Subcutaneous abdominal adipose tissue (tissue), 5 donors: Measurements from ENCODE around the gene ALK.

ENCODE experiments used
- H3K27ac ChIP-seq: one replicate; pipeline ENCODE4 v1.7.0; 2013; ENCODE audit warnings: low read depth, mild to moderate bottlenecking, inconsistent platforms, low read length, moderate library complexity
- H3K27me3 ChIP-seq, 5 donors: one replicate each; pipeline ENCODE4 v1.7.0; 2013; ENCODE audit warnings: low read length in 5 of 5, inconsistent platforms in 1 of 5; ENCODE audit not compliant: control insufficient read depth in 5 of 5, insufficient read depth in 4 of 5
- H3K36me3 ChIP-seq, 5 donors: one replicate each; pipeline ENCODE4 v1.7.0; 2013; ENCODE audit warnings: low read length in 5 of 5; ENCODE audit not compliant: control insufficient read depth in 5 of 5, insufficient read depth in 5 of 5
- H3K4me1 ChIP-seq, 5 donors: one replicate each; pipeline ENCODE4 v1.7.0; 2013; ENCODE audit warnings: low read length in 5 of 5, mild to moderate bottlenecking in 3 of 5, moderate library complexity in 1 of 5; ENCODE audit not compliant: control insufficient read depth in 5 of 5, insufficient read depth in 5 of 5
- H3K4me3 ChIP-seq, 5 donors: one replicate each; pipeline ENCODE4 v1.7.0; 2013; ENCODE audit warnings: low read length in 5 of 5, low read depth in 1 of 5
- H3K9ac ChIP-seq, 5 donors: one replicate each; pipeline ENCODE4 v1.7.0; 2013; ENCODE audit warnings: low read length in 5 of 5, mild to moderate bottlenecking in 4 of 5, moderate library complexity in 3 of 5
- H3K9me3 ChIP-seq, 5 donors: one replicate each; pipeline ENCODE4 v1.7.0; 2013; ENCODE audit warnings: low read length in 5 of 5; ENCODE audit not compliant: control insufficient read depth in 5 of 5
- donor health status: healthy.
- donor health status: healthy.
- donor health status: healthy.
- donor health status: healthy.
- donor health status: healthy.

Gene ALK

DNA sequence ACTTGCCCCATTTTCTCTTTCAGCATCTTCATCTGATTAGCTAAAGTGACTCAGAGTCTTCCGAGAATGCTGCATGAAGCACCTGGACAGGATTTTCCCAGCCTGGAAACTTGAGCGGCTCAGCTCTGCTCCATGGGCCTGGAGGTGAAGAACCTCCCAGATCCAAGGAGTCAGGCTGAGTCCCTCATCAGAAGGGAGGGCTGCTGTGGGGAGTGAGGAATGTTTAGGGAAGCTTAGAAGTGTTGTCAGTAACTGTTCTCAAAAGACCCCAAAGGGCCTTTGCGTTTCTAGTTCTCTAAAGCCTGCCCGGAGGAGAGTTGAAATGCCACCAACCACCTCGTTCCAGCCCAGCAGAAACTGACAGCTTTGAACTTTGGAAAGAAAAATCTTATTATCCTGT is 649.1 kb downstream of the ALK start:
- Histone ChIP-seq H3K27ac (no peak overlapping the region), H3K4me1 (peaks cover 0 to 4% (median 0%) of the 10 kb centered on the region in 5 donors), H3K36me3 (no peaks in the 10 kb centered on the region), H3K4me3 (no peak overlapping the region), H3K27me3 (peaks cover 0 to 16% (median 4%) of the 10 kb centered on the region in 5 donors), H3K9me3 (peaks cover 0 to under 1% (median 0%) of the 10 kb centered on the region in 5 donors), H3K9ac (no peak overlapping the region)

DNA sequence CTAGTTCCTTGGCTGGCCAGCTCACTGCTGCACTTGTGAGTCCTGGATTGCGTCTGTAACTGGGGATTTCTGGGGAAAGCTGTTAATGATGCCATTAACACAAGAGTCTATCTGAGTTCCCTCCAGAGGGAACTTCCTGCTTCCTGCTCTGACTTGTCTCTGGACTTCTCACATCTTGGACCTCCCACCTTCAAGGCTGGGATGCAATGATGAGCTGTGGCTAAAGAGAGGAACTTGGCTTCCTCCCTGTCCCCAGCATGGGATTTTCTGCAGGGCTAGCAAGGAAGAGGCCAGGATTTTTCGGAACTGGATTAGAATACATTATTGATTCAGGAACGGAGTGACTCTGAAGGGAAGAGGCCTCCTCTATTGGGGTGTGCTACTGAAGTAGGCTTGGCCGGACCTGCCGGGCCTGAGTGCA is 650.7 kb downstream of the ALK start:
- no peaks in the 10 kb centered on the region for H3K36me3 ChIP-seq
- no peak overlapping the region for H3K9ac ChIP-seq
- H3K9me3 ChIP-seq, result peaks cover 0 to 5% (median 0%) of the 10 kb centered on the region in 5 donors
- H3K4me3 ChIP-seq, result no peak overlapping the region
- no peaks in the 10 kb centered on the region for H3K4me1 ChIP-seq
- peaks cover 0 to 12% (median 2%) of the 10 kb centered on the region in 5 donors for H3K27me3 ChIP-seq
- no peak overlapping the region for H3K27ac ChIP-seq

DNA sequence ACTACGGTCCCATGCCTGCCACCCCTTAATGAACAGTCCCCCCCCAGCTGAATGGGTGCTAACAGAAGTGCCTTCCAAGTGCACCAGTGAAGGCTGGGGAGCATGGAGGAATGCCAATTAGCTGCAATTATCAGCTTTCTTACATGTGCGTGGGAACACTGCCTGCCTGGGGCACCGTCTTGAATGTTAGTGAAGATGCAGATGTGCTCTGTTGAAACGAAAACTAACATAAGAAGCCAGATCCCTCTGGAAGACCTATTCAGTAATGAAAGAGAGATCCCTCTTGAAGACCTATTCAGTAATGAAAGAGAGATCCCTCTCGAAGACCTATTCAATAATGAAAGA is 651.6 kb downstream of the ALK start:
- H3K27ac ChIP-seq, result no peak overlapping the region

DNA sequence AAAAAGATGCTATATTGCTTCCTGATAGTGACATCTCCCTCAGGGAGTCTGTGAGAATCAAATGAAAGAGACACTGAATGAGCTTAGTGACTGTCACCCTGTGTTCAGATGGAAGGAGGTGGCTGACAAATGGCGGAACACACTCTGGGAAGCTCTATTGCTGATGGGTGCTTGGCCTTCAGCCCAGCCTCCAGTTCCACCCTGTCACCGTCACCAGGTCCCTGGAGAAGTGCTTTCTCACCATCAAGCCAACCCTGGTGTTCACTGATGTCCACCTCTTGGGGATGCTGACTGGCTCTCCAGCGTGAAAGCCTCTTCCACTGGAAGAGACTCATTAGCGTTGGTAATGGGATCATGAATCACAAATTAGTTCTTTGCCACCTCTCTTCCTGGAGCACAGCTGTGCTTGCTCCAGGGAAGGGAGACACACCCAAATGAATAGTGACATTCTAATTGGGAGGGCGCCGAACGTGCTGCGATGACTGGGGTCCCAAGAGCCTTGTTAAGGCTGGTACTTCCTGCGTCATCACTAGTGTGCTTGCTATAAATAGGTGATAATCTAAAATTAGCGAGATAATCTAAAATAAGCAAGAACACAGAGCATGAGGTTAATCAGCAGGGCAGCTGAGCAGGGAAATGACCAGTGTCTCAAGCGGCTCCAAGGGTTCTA is 652.2 kb downstream of the ALK start:
- H3K36me3 ChIP-seq, result no peaks in the 10 kb centered on the region
- H3K27me3 ChIP-seq, result peaks cover 0 to 7% (median 0%) of the 10 kb centered on the region in 5 donors
- H3K4me1 ChIP-seq, result no peaks in the 10 kb centered on the region
- H3K27ac ChIP-seq, result no peak overlapping the region
- peaks cover 0 to 5% (median 0%) of the 10 kb centered on the region in 5 donors for H3K9me3 ChIP-seq
- H3K4me3 ChIP-seq, result no peak overlapping the region
- H3K9ac ChIP-seq, result no peak overlapping the region

More for the DNA sequence above, 651.6 kb downstream of the ALK start:
- Histone ChIP-seq H3K27me3 (peaks cover 0 to 9% (median 2%) of the 10 kb centered on the region in 5 donors), H3K9ac (no peak overlapping the region), H3K4me3 (no peak overlapping the region), H3K9me3 (peaks cover 0 to 5% (median 0%) of the 10 kb centered on the region in 5 donors), H3K36me3 (no peaks in the 10 kb centered on the region), H3K4me1 (no peaks in the 10 kb centered on the region)

DNA sequence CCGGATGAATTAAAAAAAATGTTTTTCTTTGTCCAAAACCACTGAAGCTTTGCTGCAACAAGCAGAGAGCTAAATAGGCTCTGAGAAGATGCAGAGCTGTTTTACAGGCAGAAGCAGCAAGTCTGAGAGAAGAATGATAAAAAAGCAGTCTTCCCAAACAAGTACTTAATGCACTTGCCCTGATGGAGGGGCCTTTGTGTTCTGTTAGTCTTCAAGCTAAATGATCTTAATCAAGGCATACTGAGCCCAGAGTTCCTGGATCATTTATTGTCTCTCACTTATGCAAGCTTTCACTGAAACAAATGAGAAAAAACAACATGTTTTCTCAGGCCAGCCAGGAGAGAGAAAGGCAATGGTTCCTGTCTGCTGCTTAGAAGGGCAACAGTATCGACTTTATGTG is 653.7 kb downstream of the ALK start:
- no peaks in the 10 kb centered on the region for H3K4me1 ChIP-seq
- no peak overlapping the region for H3K27ac ChIP-seq
- no peak overlapping the region for H3K9ac ChIP-seq
- peaks cover 0 to 7% (median 0%) of the 10 kb centered on the region in 5 donors for H3K27me3 ChIP-seq
- no peaks in the 10 kb centered on the region for H3K36me3 ChIP-seq
- no peak overlapping the region for H3K4me3 ChIP-seq
- H3K9me3 ChIP-seq, result peaks cover 0 to 8% (median 2%) of the 10 kb centered on the region in 5 donors

DNA sequence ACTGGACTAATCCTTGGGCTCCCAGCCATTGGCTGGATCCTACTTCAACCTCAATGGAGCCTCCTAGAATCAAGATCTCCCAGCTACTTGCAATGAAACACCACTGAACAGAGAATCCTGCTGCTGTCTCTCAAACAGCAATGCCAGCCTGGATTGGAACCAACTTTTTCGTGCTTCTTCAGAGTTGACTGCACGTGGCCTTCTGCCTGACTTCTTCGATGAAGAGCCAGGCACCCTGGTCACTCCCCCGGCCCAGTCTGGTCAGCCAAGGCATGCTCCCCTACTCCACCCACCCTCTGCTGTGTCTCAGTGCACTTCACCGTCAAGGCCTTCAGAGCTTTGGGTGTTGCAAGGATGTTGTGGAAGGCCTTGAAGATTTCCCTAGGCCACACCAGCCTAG is 657.5 kb downstream of the ALK start:
- no peak overlapping the region for H3K9ac ChIP-seq
- H3K36me3 ChIP-seq, result no peaks in the 10 kb centered on the region
- no peaks in the 10 kb centered on the region for H3K27me3 ChIP-seq
- H3K4me1 ChIP-seq, result no peaks in the 10 kb centered on the region
- peaks cover 0 to 8% (median 2%) of the 10 kb centered on the region in 5 donors for H3K9me3 ChIP-seq
- no peak overlapping the region for H3K27ac ChIP-seq
- no peak overlapping the region for H3K4me3 ChIP-seq

DNA sequence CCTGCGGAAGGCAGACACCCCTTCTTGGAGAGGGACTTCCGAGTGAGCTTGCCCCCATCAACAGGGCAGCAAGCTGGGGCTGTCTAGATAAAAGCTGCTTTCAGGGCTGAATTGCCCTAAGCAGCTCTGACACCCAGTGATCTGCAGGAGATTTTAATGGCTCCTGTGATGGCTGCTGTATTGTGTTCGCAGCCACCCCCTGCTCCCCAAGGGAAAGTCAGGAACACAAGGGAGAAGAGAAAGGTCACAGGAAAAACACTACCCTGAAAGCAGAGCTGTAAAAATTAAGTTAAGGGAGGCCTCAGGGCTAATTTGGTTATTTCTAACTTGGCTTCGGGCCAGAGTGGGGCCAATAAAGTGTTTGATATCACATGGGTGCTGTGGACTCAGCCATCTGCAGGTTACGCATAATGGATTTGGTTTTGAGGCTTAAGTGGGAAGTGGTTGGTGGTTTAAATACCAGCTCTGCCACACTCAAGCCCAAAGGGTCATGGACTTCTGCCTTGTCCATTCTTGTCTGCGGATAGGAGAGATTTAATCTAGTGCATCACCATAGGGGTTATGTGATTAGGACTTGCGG is 658.6 kb downstream of the ALK start:
- no peak overlapping the region for H3K27ac ChIP-seq
- no peaks in the 10 kb centered on the region for H3K27me3 ChIP-seq
- H3K4me1 ChIP-seq, result no peaks in the 10 kb centered on the region
- H3K9ac ChIP-seq, result no peak overlapping the region
- H3K9me3 ChIP-seq, result peaks cover 0 to 8% (median 2%) of the 10 kb centered on the region in 5 donors
- no peaks in the 10 kb centered on the region for H3K36me3 ChIP-seq
- no peak overlapping the region for H3K4me3 ChIP-seq

DNA sequence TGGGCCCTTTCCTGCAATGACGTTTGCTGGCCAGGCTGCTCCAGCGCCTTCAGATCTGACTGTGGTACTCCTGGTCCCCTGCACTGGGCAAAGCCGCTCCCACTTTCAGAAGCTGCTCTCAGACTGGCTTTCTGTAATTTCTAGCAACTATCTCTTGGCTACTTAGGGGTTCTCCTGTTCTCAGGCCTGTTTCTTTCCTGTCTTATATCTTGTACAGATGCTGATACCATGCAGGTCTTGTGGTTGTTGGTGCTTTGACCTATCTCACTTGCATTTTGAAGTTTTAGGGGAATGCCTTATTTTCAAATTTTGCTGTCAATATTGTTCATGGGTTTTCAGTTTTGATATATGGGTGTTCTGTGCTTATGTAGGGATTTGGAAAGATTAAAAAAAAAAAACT is 660.4 kb downstream of the ALK start:
- no peak overlapping the region for H3K27ac ChIP-seq
- H3K4me1 ChIP-seq, result no peaks in the 10 kb centered on the region
- no peak overlapping the region for H3K4me3 ChIP-seq
- H3K27me3 ChIP-seq, result peaks cover 0 to 6% (median 0%) of the 10 kb centered on the region in 5 donors
- no peaks in the 10 kb centered on the region for H3K36me3 ChIP-seq
- H3K9ac ChIP-seq, result no peak overlapping the region
- H3K9me3 ChIP-seq, result peaks cover 0 to 7% (median 2%) of the 10 kb centered on the region in 5 donors

DNA sequence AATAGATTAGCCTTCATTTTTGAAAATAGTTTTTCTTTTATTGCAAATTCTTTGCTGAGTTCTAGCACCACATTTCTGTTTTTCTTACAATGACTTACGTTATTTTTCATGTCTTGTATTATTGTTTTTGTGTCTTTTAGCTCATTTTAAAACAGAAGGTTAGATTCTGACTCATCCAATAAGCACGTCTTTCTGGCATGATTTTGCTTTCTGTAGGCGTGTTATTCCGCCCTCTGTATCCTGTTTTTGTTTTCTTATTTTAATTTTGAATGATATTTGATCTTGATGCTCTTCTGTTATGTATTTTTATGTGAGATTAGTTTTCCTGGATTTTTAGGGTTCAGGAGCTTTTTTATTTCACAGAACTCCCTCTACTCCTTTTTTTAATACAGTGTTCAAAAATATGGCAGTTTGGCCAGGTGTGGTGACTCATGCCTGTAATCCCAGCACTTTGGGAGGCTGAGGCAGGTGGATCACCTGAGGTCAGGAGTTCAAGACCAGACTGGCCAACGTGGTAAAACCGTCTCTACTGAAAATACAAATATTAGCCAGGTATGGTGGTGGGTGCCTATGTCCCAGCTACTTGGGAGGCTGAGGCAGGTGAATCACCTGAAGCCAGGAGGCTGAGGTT is 661.1 kb downstream of the ALK start:
- Histone ChIP-seq H3K4me3 (no peak overlapping the region), H3K9ac (no peak overlapping the region), H3K9me3 (peaks cover 0 to 7% (median 2%) of the 10 kb centered on the region in 5 donors), H3K36me3 (no peaks in the 10 kb centered on the region), H3K27ac (no peak overlapping the region), H3K4me1 (no peaks in the 10 kb centered on the region), H3K27me3 (peaks cover 0 to 6% (median 0%) of the 10 kb centered on the region in 5 donors)

DNA sequence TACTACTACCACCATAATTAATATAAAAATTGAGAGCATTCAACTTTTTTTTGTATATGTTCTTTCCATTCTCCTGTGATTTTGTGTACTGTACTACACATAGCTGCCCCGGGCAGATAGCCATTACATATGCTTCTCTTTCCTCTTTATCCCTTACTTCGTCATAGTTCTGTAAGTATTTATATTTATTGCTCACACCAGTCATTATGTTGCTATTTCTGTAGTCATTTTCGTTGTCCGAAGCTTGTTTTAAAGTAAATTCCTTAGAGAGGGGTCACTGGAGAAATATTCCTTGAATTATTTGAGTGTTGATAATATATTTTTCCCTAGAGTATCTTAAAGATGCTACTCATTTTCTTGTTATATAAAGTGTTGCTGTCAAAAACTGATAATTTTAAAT is 662.2 kb downstream of the ALK start:
- Histone ChIP-seq H3K4me3 (no peak overlapping the region), H3K27me3 (peaks cover 0 to 6% (median 0%) of the 10 kb centered on the region in 5 donors), H3K36me3 (no peaks in the 10 kb centered on the region), H3K4me1 (peaks cover 0 to 2% (median 0%) of the 10 kb centered on the region in 5 donors), H3K27ac (no peak overlapping the region), H3K9me3 (peaks cover 0 to 7% (median 2%) of the 10 kb centered on the region in 5 donors), H3K9ac (no peak overlapping the region)
